Trophoblast cell (in vitro differentiated cells and primary cell): ENCODE data around the gene FBXO8.

Experiments
- DNase-seq, 2 donors: peaks; one replicate each; pipeline ENCODE4 v3.0.0-alpha.2; 2016
- H2AFZ ChIP-seq: 2 replicates; pipeline ENCODE4 v1.6.1; 2013; ENCODE audit warnings: low read length, moderate library complexity, mild to moderate bottlenecking; ENCODE audit not compliant: insufficient read depth, poor library complexity
- H2AK5ac ChIP-seq: 2 replicates; pipeline ENCODE4 v1.6.1; 2013; ENCODE audit warnings: mild to moderate bottlenecking, low read length
- H2BK120ac ChIP-seq: 2 replicates; pipeline ENCODE4 v1.6.1; 2013; ENCODE audit warnings: low read length, mild to moderate bottlenecking, moderate library complexity; ENCODE audit not compliant: insufficient read depth, poor library complexity
- H2BK12ac ChIP-seq: 2 replicates; pipeline ENCODE4 v1.6.1; 2013; ENCODE audit warnings: mild to moderate bottlenecking, low read length, moderate library complexity
- H2BK5ac ChIP-seq: 2 replicates; pipeline ENCODE4 v1.6.1; 2013; ENCODE audit warnings: low read length, low read depth, moderate library complexity, mild to moderate bottlenecking; ENCODE audit not compliant: poor library complexity
- H3K14ac ChIP-seq: 2 replicates; pipeline ENCODE4 v1.6.1; 2013; ENCODE audit warnings: mild to moderate bottlenecking, low read length
- H3K18ac ChIP-seq: 2 replicates; pipeline ENCODE4 v1.6.1; 2013; ENCODE audit warnings: mild to moderate bottlenecking, low read length
- H3K23ac ChIP-seq: 2 replicates; pipeline ENCODE4 v1.6.1; 2013; ENCODE audit warnings: low read length
- H3K27ac ChIP-seq: 2 replicates; pipeline ENCODE4 v1.5.1; 2013; ENCODE audit warnings: low read depth, mild to moderate bottlenecking, inconsistent platforms, low read length, moderate library complexity
- H3K27me3 ChIP-seq: 2 replicates; pipeline ENCODE4 v1.6.1; 2013; ENCODE audit warnings: inconsistent platforms, mild to moderate bottlenecking, low read length, moderate library complexity; ENCODE audit not compliant: insufficient read depth
- H3K36me3 ChIP-seq, 2 experiments: 1 replicate in 1 of 2; 2 replicates in 1 of 2; pipeline ENCODE4 v1.6.1; 2013; ENCODE audit warnings: low read length in 2 of 2, mild to moderate bottlenecking in 2 of 2, moderate library complexity in 1 of 2; ENCODE audit not compliant: insufficient read depth in 2 of 2, control insufficient read depth in 1 of 2
- H3K4ac ChIP-seq: 2 replicates; pipeline ENCODE4 v1.6.1; 2013; ENCODE audit warnings: low read depth, mild to moderate bottlenecking, low read length, moderate library complexity
- H3K4me1 ChIP-seq, 2 experiments: 1 replicate in 1 of 2; 2 replicates in 1 of 2; pipeline ENCODE4 v1.6.1; 2013; ENCODE audit warnings: low read length in 2 of 2, mild to moderate bottlenecking in 2 of 2, moderate library complexity in 1 of 2; ENCODE audit not compliant: insufficient read depth in 2 of 2, control insufficient read depth in 1 of 2
- H3K4me2 ChIP-seq: 2 replicates; pipeline ENCODE4 v1.6.1; 2013; ENCODE audit warnings: inconsistent platforms, mild to moderate bottlenecking, low read length, moderate library complexity
- H3K4me3 ChIP-seq: 2 replicates; pipeline ENCODE4 v1.5.1; 2013; ENCODE audit warnings: mild to moderate bottlenecking, low read depth, low read length, inconsistent platforms
- H3K79me1 ChIP-seq: one replicate; pipeline ENCODE4 v1.6.1; 2013; ENCODE audit warnings: low read length
- H3K79me2 ChIP-seq: 2 replicates; pipeline ENCODE4 v1.6.1; 2013; ENCODE audit warnings: low read length, mild to moderate bottlenecking; ENCODE audit not compliant: control insufficient read depth, insufficient read depth, poor library complexity
- H3K9ac ChIP-seq: 2 replicates; pipeline ENCODE4 v1.6.1; 2013; ENCODE audit warnings: mild to moderate bottlenecking, low read length
- H3K9me3 ChIP-seq: 2 replicates; pipeline ENCODE4 v1.6.1; 2013; ENCODE audit warnings: low read depth, mild to moderate bottlenecking, control low read depth, inconsistent platforms, low read length; ENCODE audit not compliant: insufficient read depth
- H4K12ac ChIP-seq: 2 replicates; pipeline ENCODE4 v1.6.1; 2013; ENCODE audit warnings: low read depth, mild to moderate bottlenecking, low read length, moderate library complexity
- H4K8ac ChIP-seq: 2 replicates; pipeline ENCODE4 v1.6.1; 2013; ENCODE audit warnings: low read depth, mild to moderate bottlenecking, low read length, moderate library complexity
- H4K91ac ChIP-seq: one replicate; pipeline ENCODE4 v1.6.1; 2013; ENCODE audit warnings: low read depth, mild to moderate bottlenecking, low read length, moderate library complexity
- WGBS: extraction: QIAGEN DNeasy Blood & Tissue Kit; methylation state at CpG from one replicate; pipeline ENCODE4 v1.1.7; 2013; ENCODE audit warnings: missing lambda C conversion rate; ENCODE audit not compliant: insufficient read length, insufficient coverage; ENCODE audit errors: extremely low coverage; 5-methylcytosine and 5-hydroxymethylcytosine counted together

The FBXO8 gene

DNA sequence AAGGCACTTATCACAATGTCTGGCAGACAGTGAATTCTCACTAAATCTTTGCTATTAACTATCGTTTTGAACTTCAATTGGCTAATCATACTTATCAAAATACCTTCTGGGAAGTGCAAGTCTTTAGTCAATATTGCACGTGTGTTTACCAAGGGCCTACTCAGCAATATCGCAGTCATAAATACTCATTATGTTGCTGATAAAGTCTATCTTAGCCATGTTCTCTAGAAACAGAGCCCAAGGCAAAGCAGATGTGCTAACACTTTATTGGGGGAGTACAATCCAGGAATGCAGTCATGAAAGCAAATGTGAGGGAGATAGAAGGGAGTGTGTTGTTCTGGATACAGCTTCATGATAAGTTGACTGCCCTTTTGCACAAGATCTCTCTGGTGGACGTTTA lies 90.5 kb downstream of the FBXO8 start:
- Histone ChIP-seq H3K18ac (no peak overlapping the region), H2AFZ (no peak overlapping the region), H3K4me3 (no peak overlapping the region), H3K23ac (no peak overlapping the region), H2BK12ac (no peak overlapping the region), H3K9ac (no peak overlapping the region), H3K27me3 (no peaks in the 10 kb centered on the region), H4K12ac (no peak overlapping the region), H3K9me3 (no peaks in the 10 kb centered on the region), H3K4me2 (no peak overlapping the region), H3K79me1 (no peaks in the 10 kb centered on the region), H3K27ac (no peak overlapping the region), H3K4me1 (no peaks in the 10 kb centered on the region), H3K36me3 (no peaks in the 10 kb centered on the region), H4K91ac (no peak overlapping the region), H2AK5ac (no peak overlapping the region), H4K8ac (no peak overlapping the region), H3K4ac (no peak overlapping the region), H2BK5ac (no peak overlapping the region), H3K14ac (no peak overlapping the region), H2BK120ac (no peak overlapping the region), H3K79me2 (no peaks in the 10 kb centered on the region)
- DNase-seq: no peak
- WGBS: no CpG with 5 or more reads among the region's 4 CpGs

DNA sequence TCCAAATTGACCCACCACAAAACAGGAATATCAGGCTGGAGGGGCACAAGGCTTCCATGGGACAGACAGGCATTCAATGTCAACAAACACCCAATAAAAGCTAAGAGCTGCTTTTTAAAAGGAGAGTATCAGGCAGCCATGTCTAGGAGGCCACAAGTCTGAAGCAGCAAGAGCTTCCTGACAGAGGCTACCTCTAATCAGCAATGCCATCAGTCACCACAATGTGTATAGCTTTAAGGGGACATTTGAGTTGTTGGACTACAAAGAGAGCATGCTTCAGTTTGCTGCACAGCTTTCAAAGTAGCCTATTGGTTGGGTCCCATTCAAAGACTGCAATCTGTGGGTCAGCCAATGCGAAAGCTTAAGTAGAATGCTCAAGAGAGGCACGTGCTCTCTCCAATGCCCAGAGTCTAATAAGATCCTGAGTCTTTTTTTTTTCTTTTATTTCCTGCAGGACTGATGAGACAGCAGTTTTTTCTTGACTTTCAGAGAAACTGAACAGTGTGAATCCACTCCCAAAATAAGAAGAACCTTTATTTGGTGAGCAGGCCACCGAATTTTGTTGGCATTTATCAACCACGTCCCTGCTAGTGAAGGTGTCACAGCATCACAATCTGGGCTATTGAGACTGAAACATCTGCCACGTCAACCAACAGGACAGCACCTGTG lies 92.5 kb downstream of the FBXO8 start:
- DNase-seq: no peak
- Histone ChIP-seq H3K18ac (no peak overlapping the region), H3K27me3 (no peaks in the 10 kb centered on the region)

DNA sequence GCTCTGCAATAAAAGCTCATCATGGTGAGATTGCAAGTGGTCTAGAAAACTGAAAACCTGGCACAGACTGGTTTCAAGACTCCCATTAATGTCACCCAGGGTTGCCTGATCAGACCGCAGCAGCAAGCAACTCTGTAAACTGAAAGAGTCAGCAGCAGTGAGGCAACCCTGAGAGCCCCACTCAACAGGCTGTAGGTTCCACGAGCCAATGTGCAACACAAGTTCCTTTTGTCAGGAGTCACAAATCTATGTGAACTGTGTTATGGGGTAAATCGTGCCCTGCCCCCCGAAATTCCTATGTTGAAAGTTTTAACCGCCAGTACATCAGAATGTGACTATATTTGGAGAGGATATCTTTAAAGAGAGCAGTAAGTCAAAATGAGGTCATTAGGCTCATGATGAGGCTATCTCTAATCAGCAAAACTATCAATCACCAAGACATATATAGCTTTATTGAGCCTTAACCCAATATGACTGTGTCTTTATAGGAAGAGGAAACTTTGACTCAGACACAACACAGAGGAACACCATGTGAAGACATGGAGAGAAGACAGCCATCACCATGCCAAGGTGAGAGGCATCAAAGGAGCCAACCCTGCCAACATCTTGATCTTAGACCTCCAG lies 94.0 kb downstream of the FBXO8 start:
- Histone ChIP-seq H3K4me2 (no peak overlapping the region), H4K12ac (no peak overlapping the region), H3K18ac (no peak overlapping the region), H3K4ac (no peak overlapping the region), H4K8ac (no peak overlapping the region), H3K23ac (no peak overlapping the region), H3K27ac (no peak overlapping the region), H2BK5ac (no peak overlapping the region), H2BK12ac (no peak overlapping the region), H2AFZ (no peak overlapping the region), H3K14ac (no peak overlapping the region), H3K9me3 (no peaks in the 10 kb centered on the region), H3K4me3 (no peak overlapping the region), H4K91ac (no peak overlapping the region), H3K27me3 (no peaks in the 10 kb centered on the region), H3K79me2 (no peaks in the 10 kb centered on the region), H3K36me3 (no peaks in the 10 kb centered on the region), H2BK120ac (no peak overlapping the region), H3K79me1 (no peaks in the 10 kb centered on the region), H3K9ac (no peak overlapping the region), H3K4me1 (no peaks in the 10 kb centered on the region), H2AK5ac (no peak overlapping the region)
- WGBS: no CpG with 5 or more reads among the region's 5 CpGs
- no peak for DNase-seq

More for the DNA sequence above, 92.5 kb downstream of the FBXO8 start:
- no peak overlapping the region for H2AK5ac ChIP-seq
- H3K4me3 ChIP-seq: no peak overlapping the region
- no peak overlapping the region for H2BK12ac ChIP-seq
- H3K4me2 ChIP-seq: no peak overlapping the region
- no peak overlapping the region for H3K23ac ChIP-seq
- WGBS: no CpG with 5 or more reads among the region's 5 CpGs
- no peak overlapping the region for H2BK5ac ChIP-seq
- no peaks in the 10 kb centered on the region for H3K4me1 ChIP-seq
- H4K12ac ChIP-seq: no peak overlapping the region
- H3K79me2 ChIP-seq: no peaks in the 10 kb centered on the region
- no peak overlapping the region for H3K9ac ChIP-seq
- H2AFZ ChIP-seq: no peak overlapping the region
- no peak overlapping the region for H4K91ac ChIP-seq
- H3K79me1 ChIP-seq: no peaks in the 10 kb centered on the region
- H3K14ac ChIP-seq: no peak overlapping the region
- H3K36me3 ChIP-seq: no peaks in the 10 kb centered on the region
- no peak overlapping the region for H3K27ac ChIP-seq
- H2BK120ac ChIP-seq: no peak overlapping the region
- no peak overlapping the region for H3K4ac ChIP-seq
- H4K8ac ChIP-seq: no peak overlapping the region
- no peaks in the 10 kb centered on the region for H3K9me3 ChIP-seq
